GM19463 (cell line): ENCODE measurements around the gene TOMT.
A peak's percentile ranks its signal among the peaks of the same experiment; 100 is the strongest.

Experiments used
- ATAC-seq: cut with Tn5 transposase; IDR thresholded peaks from one replicate; pipeline ENCODE4 v1.9.1; 2021; ENCODE audit warnings: mild to moderate bottlenecking, moderate library complexity; ENCODE audit not compliant: unreplicated experiment

TOMT gene

DNA sequence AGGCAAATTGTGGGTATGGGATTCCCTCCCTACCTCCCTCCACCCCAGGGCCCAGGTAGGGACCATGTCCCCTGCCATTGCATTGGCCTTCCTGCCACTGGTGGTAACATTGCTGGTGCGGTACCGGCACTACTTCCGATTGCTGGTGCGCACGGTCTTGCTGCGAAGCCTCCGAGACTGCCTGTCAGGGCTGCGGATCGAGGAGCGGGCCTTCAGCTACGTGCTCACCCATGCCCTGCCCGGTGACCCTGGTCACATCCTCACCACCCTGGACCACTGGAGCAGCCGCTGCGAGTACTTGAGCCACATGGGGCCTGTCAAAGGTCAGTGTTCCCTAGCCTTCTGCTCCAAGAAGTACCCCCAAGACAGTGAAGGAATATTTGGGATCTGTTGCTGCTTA lies at the start of gene TOMT:
Gene TOMT (plus strand): TSS at position 37 of the 400 bp plus-strand sequence. CDS start 28 bp downstream, at position 65.
- ATAC-seq, result no peak

GRCh38 chr11:72058416-72059034 lies 47.2 kb upstream of the TOMT start:
- no peak for ATAC-seq

DNA sequence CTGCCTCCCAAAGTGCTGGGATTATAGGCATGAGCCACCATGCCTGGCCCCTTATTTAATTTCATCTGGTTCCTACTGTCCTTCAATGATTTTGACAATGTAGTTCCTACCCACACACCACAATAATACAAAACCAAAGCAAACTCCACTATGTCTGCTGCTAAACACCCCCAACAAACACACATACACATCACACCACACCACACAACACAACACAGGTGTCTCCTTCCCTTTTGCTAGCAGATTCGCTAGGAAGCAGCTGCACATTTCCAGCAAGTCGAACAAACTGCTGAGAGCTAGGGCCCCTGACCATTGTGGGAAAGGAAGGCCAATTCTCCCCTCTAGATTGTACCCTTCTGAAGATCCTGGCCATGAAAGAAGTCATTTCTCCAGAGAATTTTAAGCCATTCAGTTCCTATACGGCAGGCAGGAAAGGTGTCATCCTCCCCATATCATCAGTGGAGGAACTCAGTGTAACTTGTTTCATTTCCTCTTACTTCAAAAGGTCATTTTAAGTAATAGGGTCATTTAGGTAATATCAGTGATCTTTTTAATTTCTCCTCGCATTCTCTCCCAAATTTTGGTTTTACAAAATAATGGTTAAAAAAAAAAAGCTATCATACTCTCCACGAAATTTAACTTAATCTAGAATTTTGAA lies 43.9 kb upstream of the TOMT start:
- no peak for ATAC-seq

DNA sequence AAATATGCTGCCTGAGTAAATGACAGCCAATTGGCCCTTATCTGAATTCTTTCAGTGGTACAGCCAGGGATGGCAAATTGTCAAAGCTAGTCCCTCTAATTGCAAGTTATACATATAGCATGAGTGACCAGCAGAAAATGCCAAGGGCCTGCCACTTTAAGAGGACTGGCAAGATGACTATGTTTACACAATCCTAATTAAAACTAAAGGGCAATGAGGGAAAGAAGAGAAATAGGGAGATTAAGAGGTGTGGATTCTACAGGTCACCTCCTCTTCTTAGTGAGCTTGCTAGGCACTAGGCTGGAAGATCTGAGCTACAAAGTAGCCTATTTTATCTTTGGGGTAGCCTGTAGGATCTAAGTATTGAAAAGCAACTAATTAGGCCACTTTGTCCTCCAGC lies 38.9 kb upstream of the TOMT start:
- no peak for ATAC-seq

DNA sequence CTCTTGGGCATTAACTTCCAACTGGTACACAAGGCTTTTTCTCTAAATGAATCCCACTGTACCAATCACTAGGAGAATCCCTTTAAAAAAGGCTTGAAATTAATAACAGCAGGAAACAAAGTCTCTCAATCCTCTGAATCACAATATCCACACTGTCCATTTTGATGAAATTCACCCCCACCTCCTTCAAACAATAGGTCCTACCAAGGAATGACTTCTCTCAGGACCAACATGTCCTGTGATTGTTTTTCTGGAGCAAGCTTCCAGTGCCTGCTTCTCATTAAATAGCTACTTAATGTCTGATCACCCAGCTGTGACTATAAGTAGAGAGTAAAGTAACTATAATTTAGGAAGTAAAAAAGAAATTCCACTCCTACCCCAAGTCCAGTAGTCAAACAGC lies 38.5 kb upstream of the TOMT start:
- no peak for ATAC-seq

- ATAC-seq, result no peak
Observed at GRCh38 chr11:72067676-72068075, 38.0 kb upstream of the TOMT start.

DNA sequence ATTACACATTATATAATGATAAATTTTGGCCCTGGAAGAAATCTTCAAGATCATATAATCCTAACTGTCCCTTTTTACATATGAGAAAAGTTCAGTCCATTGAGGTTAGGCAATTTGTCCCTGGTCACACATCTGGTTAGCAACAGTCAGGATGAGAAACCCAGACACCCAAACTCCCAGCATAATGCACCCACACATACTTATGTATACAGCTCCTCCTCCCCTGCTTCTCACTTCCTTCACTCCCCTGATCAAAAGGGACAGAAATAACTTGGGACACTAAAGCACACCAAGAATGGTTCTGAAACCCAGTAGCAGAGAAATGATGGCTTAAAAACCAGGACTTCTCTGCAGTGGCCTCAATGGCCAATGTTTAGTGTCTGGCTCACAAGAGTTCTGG lies 36.5 kb upstream of the TOMT start:
- ATAC-seq, result peak; percentile 22

DNA sequence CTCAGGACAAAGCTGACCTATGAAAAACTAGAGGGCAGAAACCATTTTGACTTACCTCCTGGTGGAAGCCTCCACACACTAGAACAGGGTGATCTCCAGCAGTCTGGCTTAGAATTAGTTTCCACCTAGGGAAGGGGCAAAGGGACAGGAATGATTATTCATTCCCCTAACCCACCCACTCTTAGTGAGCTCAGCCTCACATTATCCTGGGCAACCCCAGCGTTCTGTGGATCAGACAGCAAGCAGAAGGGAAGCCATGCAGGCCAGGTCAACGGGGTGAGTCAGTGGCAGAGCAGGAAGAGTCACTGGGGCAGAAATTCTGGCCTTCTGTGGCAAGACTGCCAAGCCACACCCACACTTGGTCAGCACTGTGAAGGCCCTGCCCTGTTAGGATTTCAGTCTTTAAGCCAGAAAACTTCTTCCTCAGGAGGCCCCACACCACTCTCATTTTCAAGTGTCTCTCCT lies 35.9 kb upstream of the TOMT start:
- peak; percentile 85 for ATAC-seq

DNA sequence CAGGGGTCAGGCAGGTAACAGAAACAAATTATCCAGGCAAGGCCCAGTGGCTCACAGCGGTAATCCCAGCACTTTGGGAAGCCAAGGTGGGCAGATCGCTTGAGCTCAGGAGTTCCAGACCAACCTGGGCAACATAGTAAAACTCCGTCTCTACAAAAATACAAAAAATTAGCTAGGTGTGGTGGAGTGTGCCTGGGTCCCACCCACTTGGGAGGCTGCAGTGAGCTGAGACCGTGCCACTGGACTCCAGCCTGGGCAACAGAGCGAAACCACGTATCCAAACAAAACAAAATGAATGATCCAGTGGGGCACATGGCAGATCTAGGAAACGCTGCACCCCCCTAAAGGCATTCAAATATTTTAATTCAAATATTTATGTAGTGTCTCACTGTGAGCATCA lies 35.2 kb upstream of the TOMT start:
- ATAC-seq, result no peak

DNA sequence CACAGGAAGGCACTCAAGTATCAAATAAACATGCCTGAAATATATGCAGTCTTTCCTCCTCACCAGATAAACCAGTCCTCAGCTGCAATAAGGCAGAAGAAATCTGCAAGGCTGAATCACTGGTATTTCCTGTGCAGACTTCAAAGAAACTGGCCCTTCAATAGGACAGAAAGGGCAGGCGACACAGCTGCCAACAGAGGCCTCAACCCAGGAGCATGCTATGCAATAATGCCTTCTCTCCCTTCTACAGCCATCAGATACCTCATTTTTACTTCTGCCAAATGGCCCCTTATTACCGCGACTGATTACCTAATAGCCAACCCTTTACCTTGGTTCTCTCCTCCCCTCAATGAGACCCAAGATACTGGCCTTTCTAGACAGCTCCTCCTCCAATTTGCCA lies 33.4 kb upstream of the TOMT start:
- ATAC-seq, result no peak

DNA sequence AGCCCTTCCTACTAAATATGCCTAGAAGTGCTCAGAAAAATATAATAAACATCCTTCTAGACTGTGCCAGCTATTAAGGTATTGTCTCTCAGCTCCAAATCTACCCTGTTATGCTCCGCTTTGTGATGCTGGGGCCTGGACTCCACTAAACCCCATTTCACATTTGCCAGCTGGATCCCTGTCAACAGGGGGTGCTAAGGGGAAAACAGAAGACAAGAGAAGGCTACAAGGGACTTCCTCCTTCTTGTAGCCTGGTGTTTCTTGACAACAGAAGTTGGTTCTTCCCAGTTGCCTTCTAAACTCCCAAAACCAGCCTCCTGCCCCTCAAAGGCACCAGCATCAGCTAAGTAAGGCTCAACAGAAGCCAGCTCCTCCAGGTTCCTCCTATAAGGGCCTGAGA lies 30.6 kb upstream of the TOMT start:
- ATAC-seq, result no peak

DNA sequence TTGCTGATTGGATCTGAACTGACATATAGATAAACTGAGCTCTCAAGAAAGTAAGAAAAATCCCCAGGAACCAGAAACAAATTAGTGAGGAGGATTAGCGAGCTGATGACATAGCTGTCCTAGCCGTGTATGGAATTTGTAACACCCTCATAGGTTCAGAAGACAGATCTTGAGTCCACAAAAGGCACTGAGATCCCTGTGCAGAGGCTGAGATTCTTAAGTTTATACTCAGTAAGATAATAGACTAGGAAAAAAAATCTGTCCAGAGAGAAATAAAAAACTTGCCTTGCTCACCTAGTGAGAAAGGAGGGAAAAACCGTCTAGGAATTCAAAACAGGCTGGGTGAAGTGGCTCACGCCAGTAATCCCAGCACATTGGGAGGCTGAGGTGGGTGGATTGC lies 30.0 kb upstream of the TOMT start:
- no peak for ATAC-seq

GRCh38 chr11:72078477-72078876 lies 27.2 kb upstream of the TOMT start:
- no peak for ATAC-seq

- no peak for ATAC-seq
Observed at GRCh38 chr11:72079819-72080325, 25.9 kb upstream of the TOMT start.

DNA sequence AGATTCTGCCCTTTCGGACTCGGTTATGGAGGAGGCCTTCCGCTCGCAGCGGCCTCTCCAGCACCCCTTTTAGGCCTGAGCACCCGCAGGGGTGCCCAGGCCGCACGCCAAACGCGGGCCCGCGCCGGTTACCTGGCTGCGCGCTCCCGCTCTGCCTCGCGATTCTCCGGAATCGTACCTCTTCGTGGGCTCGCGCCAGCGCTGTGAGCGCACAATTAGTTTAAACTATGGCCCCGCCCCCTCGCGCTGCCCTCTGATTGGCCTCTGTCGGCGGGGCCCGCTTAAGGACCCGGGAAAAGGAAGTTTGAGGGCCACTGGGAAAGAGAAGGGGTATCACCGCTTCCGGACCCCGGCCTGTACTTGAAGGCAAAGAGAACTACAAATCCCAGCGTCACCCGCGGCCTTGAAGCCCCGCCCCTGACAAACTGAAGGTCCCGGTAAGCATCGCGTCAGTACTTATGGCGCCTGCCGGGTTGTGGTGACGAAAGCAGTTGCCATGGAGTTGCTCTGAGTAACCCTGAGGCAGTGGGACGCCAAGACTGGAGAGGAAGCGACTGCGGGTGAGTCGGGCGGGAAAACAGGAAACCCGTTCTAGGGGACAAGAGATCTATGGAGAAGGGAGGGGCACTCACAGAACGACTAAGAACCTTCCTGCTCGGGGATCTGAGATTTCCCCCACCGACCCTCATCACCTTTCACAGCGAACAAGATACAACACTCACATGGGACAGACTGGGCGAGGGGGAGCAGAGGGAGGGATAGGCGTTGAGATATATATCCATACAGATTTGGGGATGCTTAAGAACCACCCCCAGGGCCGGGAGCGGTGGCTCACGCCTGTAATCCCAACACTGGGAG lies 25.2 kb upstream of the TOMT start, which contains the start of the genes LRRC51 and NUMA1:
Gene LRRC51 (plus strand): TSS at position 525 of the 858 bp plus-strand sequence. CDS start 8,234 bp downstream, outside the sequence.
Gene NUMA1 (minus strand): TSS at position 217 of the 858 bp plus-strand sequence. CDS start 44,599 bp downstream, outside the sequence.
- ATAC-seq, result peak; percentile 92

GRCh38 chr11:72081184-72081644 lies 24.5 kb upstream of the TOMT start:
- no peak for ATAC-seq

- ATAC-seq, result no peak
Observed at GRCh38 chr11:72081821-72082453, 23.8 kb upstream of the TOMT start.

DNA sequence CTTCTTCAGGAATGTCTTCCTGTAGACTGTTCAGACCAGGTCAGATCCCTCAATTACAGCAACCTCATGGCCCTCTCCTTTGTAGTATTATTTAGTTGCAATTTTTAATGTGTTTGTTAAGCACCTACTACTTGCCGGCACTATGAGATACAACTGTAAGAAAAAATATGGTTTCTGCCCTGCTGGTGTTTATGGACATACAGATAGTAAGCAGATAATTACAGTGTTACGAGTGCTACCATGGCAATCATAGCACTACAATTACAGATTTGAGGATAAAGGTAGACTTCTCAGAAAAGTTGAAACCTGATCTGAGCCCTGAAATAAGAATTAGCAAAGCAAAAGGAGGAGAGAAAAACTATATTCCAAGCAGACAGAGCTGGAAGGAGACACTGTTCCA lies 22.3 kb upstream of the TOMT start:
- ATAC-seq, result no peak

GRCh38 chr11:72084076-72084475 lies 21.6 kb upstream of the TOMT start:
- ATAC-seq, result no peak

DNA sequence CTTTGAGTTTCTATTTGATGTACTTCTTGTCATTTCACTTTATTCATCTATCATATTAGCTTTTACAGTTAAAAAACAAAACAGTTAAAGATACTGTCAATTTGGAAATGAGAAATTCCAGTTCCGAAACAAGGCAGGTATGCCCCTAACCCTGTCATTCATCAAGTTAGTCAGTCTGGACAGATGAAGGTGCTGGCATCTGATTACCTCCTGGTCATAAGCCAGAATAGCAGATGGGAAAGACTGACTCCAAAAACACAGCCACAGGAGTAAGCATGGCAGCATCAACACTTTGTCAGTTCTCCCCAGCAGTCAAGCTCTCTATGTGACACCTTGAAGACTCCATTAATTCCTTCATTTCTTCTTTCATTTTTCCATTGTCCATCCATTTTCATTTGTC lies 20.8 kb upstream of the TOMT start:
- no peak for ATAC-seq
